Aorta (tissue), 5 donors: Measurements from ENCODE around the gene PNMA8A. TPM values are rescaled to one million over a fixed set of nuclear protein-coding genes. Genes with fewer than 3 reads are reported as not detected.

Experiments
- ATAC-seq: fragments of 200-7000 bp; cut with Tn5 transposase; one replicate; pipeline ENCODE4 v1.9.1; 2022; ENCODE audit warnings: moderate library complexity; ENCODE audit not compliant: low FRiP score
- DNase-seq, 2 donors: peaks; one replicate each; pipeline ENCODE4 v3.0.0-alpha.2; 2020
- H3K27ac ChIP-seq, 2 donors: one replicate each; pipeline ENCODE4 v1.5.1; 2013; ENCODE audit warnings: low read length in 2 of 2, mild to moderate bottlenecking in 2 of 2, moderate library complexity in 2 of 2, control low read depth in 1 of 2, inconsistent platforms in 1 of 2, low read depth in 1 of 2
- H3K27me3 ChIP-seq, 2 donors: one replicate each; pipeline ENCODE4 v1.6.1; 2013; ENCODE audit warnings: control low read depth in 1 of 2, low read length in 1 of 2, mild to moderate bottlenecking in 1 of 2, moderate library complexity in 1 of 2; ENCODE audit not compliant: insufficient read depth in 2 of 2, control insufficient read depth in 1 of 2
- H3K36me3 ChIP-seq, 2 donors: one replicate each; pipeline ENCODE4 v1.6.1; 2013; ENCODE audit warnings: control low read depth in 1 of 2, low read length in 1 of 2, mild to moderate bottlenecking in 1 of 2; ENCODE audit not compliant: insufficient read depth in 2 of 2, control insufficient read depth in 1 of 2
- H3K4me1 ChIP-seq, 2 donors: one replicate each; pipeline ENCODE4 v1.6.1; 2013; ENCODE audit warnings: low read length in 2 of 2, control low read depth in 1 of 2, mild to moderate bottlenecking in 1 of 2, moderate library complexity in 1 of 2; ENCODE audit not compliant: insufficient read depth in 2 of 2, control insufficient read depth in 1 of 2
- H3K4me3 ChIP-seq, 2 donors: one replicate each; pipeline ENCODE4 v1.5.1; 2013; ENCODE audit warnings: low read length in 2 of 2, control low read depth in 1 of 2, mild to moderate bottlenecking in 1 of 2
- H3K9me3 ChIP-seq: one replicate; pipeline ENCODE4 v1.6.1; 2013; ENCODE audit warnings: mild to moderate bottlenecking, low read length; ENCODE audit not compliant: control insufficient read depth
- WGBS, 2 donors: extraction: QIAGEN DNeasy Blood & Tissue Kit; methylation state at CpG; one replicate each; pipeline ENCODE4 v1.1.7; 2013; 5-methylcytosine and 5-hydroxymethylcytosine counted together
- intact Hi-C, 2 donors: fragments of 100-400 bp; cut with DNase I; formaldehyde crosslinking; loops; one replicate each; pipeline versions ENCODE4 v1.14.2 to v1.15.0; 2022
- polyA plus RNA-seq, 2 donors: library from polyadenylated mRNA; stranded (reverse); fragments of 200-250 nt; gene quantifications; one replicate each; pipeline ENCODE4 v1.2.3, GENCODE V29; 2013
- total RNA-seq, 2 donors: library from RNA; stranded (reverse); fragmentation: NEBNext Ultra II Directional; extraction: Animal tissue kit (Norgen Biotek cat#: 25700); gene quantifications; one replicate each; pipeline ENCODE4 v1.2.1, GENCODE V29; 2021
- donor health status: healthy with polysubstance abuse.
- donor health status: Bipolar disorder and iron deficiency.
- donor health status: DM: no; HTN: no; CAD: no.
- donor health status: DM: no; HTN: no; CAD: no.
- donor health status: DM: yes; HTN: yes; CAD: no.

PNMA8A gene
- total and polyA plus RNA-seq, 4 donors, result 3.3 to 12.4 (median 6.8) TPM

DNA sequence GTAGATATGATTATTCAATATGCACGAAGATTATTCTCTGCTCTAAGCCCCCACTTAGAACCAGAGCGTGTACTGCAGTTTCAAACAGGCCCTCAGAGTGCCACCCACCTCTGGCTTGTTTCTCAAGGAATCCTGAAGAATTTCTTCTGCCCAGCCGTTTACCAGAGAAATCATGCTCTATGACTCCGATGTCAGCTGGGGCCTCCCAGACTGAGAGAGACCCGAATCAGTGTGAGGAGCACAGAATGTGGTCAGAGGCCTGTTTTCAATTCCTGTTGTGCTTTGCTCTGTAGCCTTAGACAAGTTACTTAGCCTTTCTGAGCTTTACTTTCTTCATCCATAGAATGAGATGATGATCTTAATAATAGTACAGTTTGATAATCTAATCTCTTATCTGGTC lies 48.2 kb downstream of the PNMA8A start:
- no peak overlapping the region for H3K27ac ChIP-seq
- ATAC-seq (no peak), DNase-seq (peak in 1 of 2 donors; percentile 26)
- H3K4me1 ChIP-seq, result no peaks in the 10 kb centered on the region
- no peaks in the 10 kb centered on the region for H3K27me3 ChIP-seq
- intact Hi-C loops, result no loop called here
- no peaks in the 10 kb centered on the region for H3K36me3 ChIP-seq
- no peak overlapping the region for H3K4me3 ChIP-seq
- H3K9me3 ChIP-seq, result no peaks in the 10 kb centered on the region
- WGBS, 2 donors, result 54 to 63% methylated on average over 5 of the region's 5 CpGs

DNA sequence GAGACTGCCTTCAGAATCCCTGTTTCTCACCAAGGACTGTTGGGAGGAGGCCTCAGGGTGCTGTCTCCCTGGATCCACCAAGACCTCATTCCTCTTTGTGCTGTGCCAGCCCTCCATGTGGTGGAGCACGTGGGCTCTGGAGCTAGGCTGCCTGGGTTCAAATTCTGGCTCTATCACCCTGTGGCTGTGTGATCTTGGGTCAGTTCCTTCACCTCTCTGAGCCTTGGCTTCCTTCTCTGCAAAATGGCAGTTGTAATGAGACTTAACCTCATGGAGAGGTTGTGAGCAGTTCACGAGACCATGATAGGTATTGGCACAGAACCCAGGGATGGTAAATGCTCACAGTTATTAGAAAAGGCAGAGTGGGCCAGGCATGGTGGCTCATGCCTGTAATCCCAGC lies 49.0 kb downstream of the PNMA8A start:
- DNase-seq, result peak in 1 of 2 donors; percentile 12
- H3K36me3 ChIP-seq, result no peaks in the 10 kb centered on the region
- no peaks in the 10 kb centered on the region for H3K9me3 ChIP-seq
- WGBS, 2 donors, result 81% methylated on average over 2 of the region's 2 CpGs
- no peaks in the 10 kb centered on the region for H3K4me1 ChIP-seq
- H3K27ac ChIP-seq, result no peak overlapping the region
- intact Hi-C loops, result no loop called here
- H3K4me3 ChIP-seq, result no peak overlapping the region
- no peaks in the 10 kb centered on the region for H3K27me3 ChIP-seq
- no peak for ATAC-seq

DNA sequence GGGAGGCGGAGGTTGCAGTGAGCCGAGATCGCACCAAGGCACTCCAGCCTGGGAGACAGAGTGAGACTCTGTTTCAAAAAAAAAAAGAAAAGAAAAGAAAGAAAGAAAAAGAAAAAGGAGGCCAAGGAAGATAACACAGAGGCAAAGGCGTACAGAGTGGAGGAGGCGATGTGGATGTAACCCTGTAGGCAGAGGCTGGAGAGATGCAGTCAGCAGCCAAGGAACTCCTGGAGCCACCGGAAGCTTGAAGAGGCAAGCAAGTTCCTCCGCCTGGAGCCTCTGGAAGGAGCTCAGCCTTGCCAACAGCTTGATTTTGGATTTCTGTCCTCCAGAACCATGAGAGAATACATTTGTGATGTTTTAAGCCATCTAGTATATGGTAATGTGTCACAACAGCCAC lies 51.3 kb downstream of the PNMA8A start:
- H3K9me3 ChIP-seq, result no peaks in the 10 kb centered on the region
- DNase-seq (peak in 1 of 2 donors; percentile 34), ATAC-seq (no peak)
- no peaks in the 10 kb centered on the region for H3K27me3 ChIP-seq
- H3K4me1 ChIP-seq, result no peaks in the 10 kb centered on the region
- H3K36me3 ChIP-seq, result no peaks in the 10 kb centered on the region
- H3K4me3 ChIP-seq, result no peak overlapping the region
- intact Hi-C loops, result no loop called here
- WGBS, 2 donors, result 62 to 63% methylated on average over 7 of the region's 7 CpGs
- peak overlapping the region in 1 of 2 donors; percentile 76 for H3K27ac ChIP-seq

Other genes starting within 250 kb of the PNMA8A start
- not detected for gene IGFL1, start 241.8 kb downstream of the PNMA8A start, total RNA-seq
- not detected for gene IGFL1, start 241.8 kb downstream of the PNMA8A start, polyA plus RNA-seq
- 10 to 100 TPM; 37.5 to 55.4 TPM for gene HIF3A, start 174.5 kb downstream of the PNMA8A start, total RNA-seq
- gene HIF3A, start 174.5 kb downstream of the PNMA8A start, polyA plus RNA-seq, result 10 to 100 TPM in 1 of 2 donors, 1 to 10 TPM in 1; 7.0 to 78.4 TPM
- 10 to 100 TPM; 62.7 to 63.7 TPM for gene PPP5C, start 124.5 kb downstream of the PNMA8A start, total RNA-seq
- gene PPP5C, start 124.5 kb downstream of the PNMA8A start, polyA plus RNA-seq, result 10 to 100 TPM; 23.0 to 54.3 TPM
- 10 to 100 TPM; 18.8 to 25.7 TPM for gene CCDC8, start 58.0 kb downstream of the PNMA8A start, total RNA-seq
- 10 to 100 TPM in 1 of 2 donors, 1 to 10 TPM in 1; 9.6 to 11.0 TPM for gene CCDC8, start 58.0 kb downstream of the PNMA8A start, polyA plus RNA-seq
- gene PNMA8C, start 42.6 kb downstream of the PNMA8A start, total RNA-seq, result 1 to 10 TPM; 3.1 to 4.3 TPM
- gene PNMA8C, start 42.6 kb downstream of the PNMA8A start, polyA plus RNA-seq, result 1 to 10 TPM; 1.2 to 1.6 TPM
- 1 to 10 TPM; 1.5 to 5.2 TPM for gene PNMA8B, start 24.3 kb upstream of the PNMA8A start, total RNA-seq
- gene PNMA8B, start 24.3 kb upstream of the PNMA8A start, polyA plus RNA-seq, result under 1 TPM; 0.75 to 0.82 TPM
- 100 to 1,000 TPM; 212 to 237 TPM for gene CALM3, start 129.8 kb upstream of the PNMA8A start, total RNA-seq
- gene CALM3, start 129.8 kb upstream of the PNMA8A start, polyA plus RNA-seq, result 100 to 1,000 TPM; 197 to 240 TPM
- 10 to 100 TPM; 70.4 to 70.8 TPM for gene PTGIR, start 153.5 kb upstream of the PNMA8A start, total RNA-seq
- gene PTGIR, start 153.5 kb upstream of the PNMA8A start, polyA plus RNA-seq, result 100 to 1,000 TPM in 1 of 2 donors, 10 to 100 TPM in 1; 17.3 to 119 TPM
- gene GNG8, start 164.6 kb upstream of the PNMA8A start, total RNA-seq, result 1 to 10 TPM; 3.0 to 4.5 TPM
- not detected for gene GNG8, start 164.6 kb upstream of the PNMA8A start, polyA plus RNA-seq
- 100 to 1,000 TPM in 1 of 2 donors, 10 to 100 TPM in 1; 84.1 to 216 TPM for gene DACT3, start 189.6 kb upstream of the PNMA8A start, total RNA-seq
- gene DACT3, start 189.6 kb upstream of the PNMA8A start, polyA plus RNA-seq, result 10 to 100 TPM; 24.4 to 47.0 TPM
- gene PRKD2, start 245.6 kb upstream of the PNMA8A start, total RNA-seq, result 10 to 100 TPM; 42.2 to 62.6 TPM
- gene PRKD2, start 245.6 kb upstream of the PNMA8A start, polyA plus RNA-seq, result 10 to 100 TPM; 15.3 to 79.2 TPM